ENCODE data around the gene MYO5B.

DNA sequence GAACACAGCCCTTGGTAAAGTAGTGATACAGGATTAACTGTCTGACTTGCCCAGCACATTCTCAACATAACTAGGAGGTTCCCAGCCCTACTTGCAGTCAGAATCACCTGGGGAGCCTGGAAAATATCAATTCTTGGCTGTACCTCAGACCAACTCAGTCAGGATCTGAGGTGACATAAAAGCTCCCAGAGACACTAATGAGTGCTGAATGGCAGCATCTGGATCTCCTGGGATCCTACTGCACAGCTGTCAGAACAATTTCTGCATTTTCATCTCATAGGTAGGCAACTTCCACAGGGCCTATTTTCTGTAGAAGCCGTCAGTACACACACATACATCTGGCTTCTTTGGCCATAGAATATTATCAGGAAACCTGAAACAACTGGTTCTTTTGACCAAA lies 138.8 kb downstream of the MYO5B start:
- TF ChIP-seq JUND (IDR thresholded peaks at IDR 0.05; ENCODE audit: low read depth, low read length): no peak
- no peak for TF ChIP-seq TCF7 (IDR thresholded peaks at IDR 0.05; ENCODE audit: borderline replicate concordance)
